Activated CD8-positive, alpha-beta memory T cell treated with anti-CD3 and anti-CD28 coated beads, Interleukin-2, amount 50 U/mL, for 1 hour (primary cell): Measurements from ENCODE around the gene TBX1.
"Not testable (repeated sequence)": the region's sequence is repeated elsewhere in the genome, so short reads cannot be mapped to it uniquely, and the experiment has no call there.

Source experiments
- DNase-seq: peaks from one replicate; pipeline ENCODE4 v3.0.0-alpha.2; 2020; ENCODE audit errors: extremely low read depth

TBX1 gene

GRCh38 chr22:19783586-19784383 is 23.2 kb downstream of the TBX1 start:
- no peak for DNase-seq

- DNase-seq = no peak
These were observed 24.0 kb downstream of the TBX1 start for GRCh38 chr22:19784384-19785175.

GRCh38 chr22:19785461-19786263 is 25.1 kb downstream of the TBX1 start:
- no peak for DNase-seq

- DNase-seq = no peak
These were observed 25.6 kb downstream of the TBX1 start for GRCh38 chr22:19786264-19786585.

GRCh38 chr22:19786959-19787848 is 26.6 kb downstream of the TBX1 start:
- no peak for DNase-seq

- no peak for DNase-seq
These were observed 27.2 kb downstream of the TBX1 start for GRCh38 chr22:19787849-19788141.

GRCh38 chr22:19788661-19789225 is 28.2 kb downstream of the TBX1 start:
- DNase-seq = no peak

GRCh38 chr22:19789406-19789805 is 28.8 kb downstream of the TBX1 start:
- no peak for DNase-seq

- DNase-seq = no peak
These were observed 29.2 kb downstream of the TBX1 start for GRCh38 chr22:19789828-19790227.

GRCh38 chr22:19791243-19791642 is 30.7 kb downstream of the TBX1 start:
- no peak for DNase-seq

GRCh38 chr22:19791894-19792293 is 31.3 kb downstream of the TBX1 start:
- DNase-seq = no peak

GRCh38 chr22:19792383-19792896 is 31.9 kb downstream of the TBX1 start:
- not testable (repeated sequence) for DNase-seq

GRCh38 chr22:19793161-19793560 is 32.6 kb downstream of the TBX1 start:
- DNase-seq = no peak

- DNase-seq = no peak
These were observed 33.2 kb downstream of the TBX1 start for GRCh38 chr22:19793661-19794310.

GRCh38 chr22:19795617-19796008 is 35.0 kb downstream of the TBX1 start:
- no peak for DNase-seq

GRCh38 chr22:19796160-19796559 is 35.6 kb downstream of the TBX1 start:
- no peak for DNase-seq

- DNase-seq = no peak
These were observed 36.8 kb downstream of the TBX1 start for GRCh38 chr22:19797086-19798002.

- no peak for DNase-seq
These were observed 37.6 kb downstream of the TBX1 start for GRCh38 chr22:19798003-19798665.

- DNase-seq = no peak
These were observed 38.3 kb downstream of the TBX1 start for GRCh38 chr22:19798891-19799293.
